H1 (cell line): ENCODE data around the gene CST11. TPM values are rescaled to one million over a fixed set of nuclear protein-coding genes. Genes with fewer than 3 reads are reported as not detected.

Source experiments
- CTCF ChIA-PET: fragments of 300-600 bp; sonication (Branson Sonifier 250); formaldehyde crosslinking; loops from one replicate; lab custom pipeline; 2021; ENCODE audit not compliant: partially characterized antibody; lab: Charles Lee
- POLR2A ChIA-PET: fragments of 300-600 bp; sonication (Branson Sonifier 250); formaldehyde crosslinking; loops from one replicate; lab custom pipeline; 2021; ENCODE audit warnings: inconsistent platforms; ENCODE audit not compliant: partially characterized antibody; lab: Charles Lee
- DNase-seq, 2 experiments: peaks; one replicate each; pipeline versions ENCODE4 v3.0.0 to v3.0.0-alpha.2; 2010 to 2022; ENCODE audit warnings: low spot score in 2 of 2, low read depth in 1 of 2, mixed read lengths in 1 of 2
- FAIRE-seq: peaks from 2 replicates; lab custom pipeline; 2011; peaks lifted over from hg19 to GRCh38; lab: Jason Lieb, UNC
- H2AFZ ChIP-seq: 2 replicates; pipeline ENCODE4 v1.8.1; 2012; ENCODE audit warnings: low read length, inconsistent platforms
- H2AK5ac ChIP-seq: 2 replicates; pipeline ENCODE4 v1.6.1; 2013; ENCODE audit warnings: low read depth, low read length
- H2BK120ac ChIP-seq: replicated peaks from 2 replicates; pipeline ENCODE3; 2013; ENCODE audit warnings: low read depth, low read length, inconsistent platforms
- H2BK12ac ChIP-seq: 2 replicates; pipeline ENCODE4 v1.6.1; 2013; ENCODE audit warnings: low read depth, low read length
- H2BK15ac ChIP-seq: 2 replicates; pipeline ENCODE4 v1.6.1; 2013; ENCODE audit warnings: low read length
- H2BK20ac ChIP-seq: 2 replicates; pipeline ENCODE4 v1.6.1; 2013; ENCODE audit warnings: low read length
- H2BK5ac ChIP-seq: 2 replicates; pipeline ENCODE4 v1.6.1; 2013; ENCODE audit warnings: low read depth, low read length
- H3K14ac ChIP-seq: 2 replicates; pipeline ENCODE4 v1.6.1; 2013; ENCODE audit warnings: inconsistent platforms; ENCODE audit not compliant: insufficient read length
- H3K18ac ChIP-seq: 2 replicates; pipeline ENCODE4 v1.6.1; 2013; ENCODE audit warnings: low read length; ENCODE audit errors: extremely low read depth
- H3K23ac ChIP-seq: 2 replicates; pipeline ENCODE4 v1.6.1; 2013; ENCODE audit warnings: inconsistent platforms; ENCODE audit not compliant: insufficient read length
- H3K23me2 ChIP-seq: 2 replicates; pipeline ENCODE4 v1.6.1; 2013; ENCODE audit warnings: low read depth, low read length
- H3K27ac ChIP-seq: 2 replicates; pipeline ENCODE4 v1.6.1; 2011; ENCODE audit warnings: low read depth, low read length, inconsistent platforms
- H3K27me3 ChIP-seq, 4 experiments: replicated peaks in 1 of 4; 1 replicate in 1 of 4; 2 replicates in 3 of 4; pipeline versions ENCODE4 v1.6.1 to v1.8.1; 2011 to 2013; ENCODE audit warnings: low read length in 3 of 4, mild to moderate bottlenecking in 3 of 4, inconsistent platforms in 2 of 4, mixed read lengths in 2 of 4, moderate library complexity in 1 of 4; ENCODE audit not compliant: control insufficient read depth in 3 of 4, insufficient read depth in 3 of 4; ENCODE audit errors: extremely low read depth in 1 of 4
- H3K36me3 ChIP-seq, 4 experiments: 2 replicates each; pipeline versions ENCODE4 v1.6.1 to v1.8.1; 2011 to 2013; ENCODE audit warnings: mild to moderate bottlenecking in 4 of 4, low read length in 3 of 4, moderate library complexity in 2 of 4, control low read depth in 1 of 4, inconsistent platforms in 1 of 4; ENCODE audit not compliant: insufficient read depth in 4 of 4, control insufficient read depth in 2 of 4
- H3K4ac ChIP-seq: replicated peaks from 2 replicates; pipeline ENCODE3; 2013; ENCODE audit warnings: low read length, low read depth, mixed read lengths, inconsistent platforms; ENCODE audit not compliant: insufficient read length
- H3K4me1 ChIP-seq, 4 experiments: replicated peaks in 1 of 4; 1 replicate in 1 of 4; 2 replicates in 3 of 4; pipeline versions ENCODE4 v1.6.1 to v1.8.1; 2011 to 2013; ENCODE audit warnings: low read length in 3 of 4, inconsistent platforms in 2 of 4, mixed read lengths in 1 of 4; ENCODE audit not compliant: insufficient read depth in 4 of 4, control insufficient read depth in 3 of 4
- H3K4me2 ChIP-seq, 2 experiments: 2 replicates each; pipeline versions ENCODE4 v1.6.1 to v1.8.1; 2011 to 2013; ENCODE audit warnings: low read depth in 2 of 2, low read length in 2 of 2, control low read depth in 1 of 2, inconsistent platforms in 1 of 2, mild to moderate bottlenecking in 1 of 2; ENCODE audit not compliant: insufficient read depth in 1 of 2
- H3K4me3 ChIP-seq, 4 experiments: fragments of 200-600, 300-600 bp in 1 of 4; sonication (generic), shearing (Covaris generic), sonication (Bioruptor Twin) in 1 of 4; 2 replicates each; pipeline versions ENCODE4 v1.5.1 to v1.8.1; 2011 to 2016; ENCODE audit warnings: low read length in 4 of 4, low read depth in 3 of 4, control low read depth in 2 of 4, inconsistent platforms in 2 of 4, mild to moderate bottlenecking in 2 of 4, mixed read lengths in 1 of 4, moderate library complexity in 1 of 4; ENCODE audit not compliant: insufficient read depth in 2 of 4; ENCODE audit errors: extremely low read depth in 1 of 4
- H3K56ac ChIP-seq: replicated peaks from 2 replicates; pipeline ENCODE3; 2013; ENCODE audit warnings: low read depth, mild to moderate bottlenecking, mixed read lengths, low read length, inconsistent platforms; ENCODE audit not compliant: insufficient read length
- H3K79me1 ChIP-seq: 2 replicates; pipeline ENCODE4 v1.6.1; 2013; ENCODE audit warnings: low read depth, low read length, control low read depth
- H3K79me2 ChIP-seq, 2 experiments: 2 replicates each; pipeline versions ENCODE4 v1.6.1 to v1.8.1; 2012 to 2013; ENCODE audit warnings: low read length in 2 of 2, mild to moderate bottlenecking in 2 of 2, inconsistent platforms in 1 of 2; ENCODE audit not compliant: insufficient read depth in 2 of 2, control insufficient read depth in 1 of 2
- H3K9ac ChIP-seq, 4 experiments: replicated peaks in 1 of 4; 1 replicate in 1 of 4; 2 replicates in 3 of 4; pipeline versions ENCODE4 v1.6.1 to v1.8.1; 2011 to 2013; ENCODE audit warnings: low read depth in 3 of 4, low read length in 3 of 4, control low read depth in 2 of 4, mild to moderate bottlenecking in 2 of 4, moderate library complexity in 2 of 4, inconsistent platforms in 1 of 4; ENCODE audit errors: extremely low read depth in 1 of 4
- H3K9me3 ChIP-seq, 2 experiments: 2 replicates each; pipeline versions ENCODE4 v1.6.1 to v1.8.1; 2012 to 2013; ENCODE audit warnings: mild to moderate bottlenecking in 2 of 2, moderate library complexity in 2 of 2, control low read depth in 1 of 2, inconsistent platforms in 1 of 2, low read depth in 1 of 2, low read length in 1 of 2, mixed read lengths in 1 of 2; ENCODE audit not compliant: insufficient read depth in 2 of 2
- H4K20me1 ChIP-seq, 2 experiments: replicated peaks in 1 of 2; 2 replicates each; pipeline versions ENCODE3 to v1.8.1; 2011 to 2013; ENCODE audit warnings: inconsistent platforms in 2 of 2, low read length in 2 of 2, mild to moderate bottlenecking in 1 of 2; ENCODE audit not compliant: insufficient read depth in 2 of 2, control insufficient read depth in 1 of 2
- H4K5ac ChIP-seq: 2 replicates; pipeline ENCODE4 v1.6.1; 2013; ENCODE audit warnings: low read length, low read depth, mixed read lengths, inconsistent platforms; ENCODE audit not compliant: insufficient read length
- H4K8ac ChIP-seq: 2 replicates; pipeline ENCODE4 v1.8.0; 2013; ENCODE audit warnings: mild to moderate bottlenecking, moderate library complexity, low read length, inconsistent platforms; ENCODE audit not compliant: insufficient read depth; ENCODE audit errors: extremely low read depth
- H4K91ac ChIP-seq: replicated peaks from 2 replicates; pipeline ENCODE3; 2013; ENCODE audit warnings: low read length, mixed read lengths, inconsistent platforms; ENCODE audit not compliant: insufficient read length
- ATF2 ChIP-seq: IDR thresholded peaks from 2 replicates; pipeline ENCODE4 v1.6.1; 2012; ENCODE audit warnings: low read length, inconsistent platforms
- CTCF ChIP-seq, 3 experiments: IDR thresholded peaks; 1 replicate in 2 of 3; 2 replicates in 1 of 3; pipeline versions ENCODE4 v1.5.1 to v1.6.1; 2011; ENCODE audit warnings: low read length in 3 of 3, mild to moderate bottlenecking in 3 of 3, inconsistent platforms in 2 of 3, low read depth in 1 of 3, moderate library complexity in 1 of 3; ENCODE audit not compliant: insufficient read depth in 1 of 3; ENCODE audit errors: control extremely low read depth in 1 of 3
- RAD21 ChIP-seq, 2 experiments: IDR thresholded peaks in 1 of 2; conservative IDR thresholded peaks in 1 of 2; 2 replicates each; pipeline ENCODE4 v1.6.1; 2011; ENCODE audit warnings: low read depth in 2 of 2, low read length in 2 of 2, improper control_type of control experiment in 1 of 2, inconsistent platforms in 1 of 2, mild to moderate bottlenecking in 1 of 2, moderate library complexity in 1 of 2
- YY1 ChIP-seq: IDR thresholded peaks from 2 replicates; pipeline ENCODE4 v1.6.1; 2011; ENCODE audit warnings: low read depth, mild to moderate bottlenecking, low read length
- WGBS, 2 experiments: shearing (Covaris generic) in 1 of 2; methylation state at CpG; one replicate each; pipeline versions ENCODE4 v1.1.6 to v1.1.7; 2013 to 2015; ENCODE audit warnings: low lambda C conversion rate in 2 of 2, mixed read lengths in 2 of 2, inconsistent platforms in 1 of 2, low coverage in 1 of 2, missing lambda C conversion rate in 1 of 2; ENCODE audit not compliant: insufficient replicate concordance in 2 of 2, insufficient coverage in 1 of 2, insufficient read length in 1 of 2; ENCODE audit errors: extremely low coverage in 1 of 2, missing lambda C conversion rate in 1 of 2; 5-methylcytosine and 5-hydroxymethylcytosine counted together
- polyA plus RNA-seq, 7 experiments: library from polyadenylated mRNA; depleted of rRNA in 3 of 7; stranded (reverse) in 5 of 7; unstranded in 2 of 7; fragments of >200 nt in 5 of 7; fragments of 200-250 nt in 2 of 7; gene quantifications; 1 replicate in 5 of 7; 2 replicates in 1 of 7; 4 replicates in 1 of 7; pipeline versions ENCODE4 v1.2.1 to v1.2.3, GENCODE V29; 2011 to 2013; ENCODE audit warnings: missing spikeins in 2 of 7, mixed read lengths in 2 of 7
- total RNA-seq: library from RNA; stranded (reverse); fragmentation: NEBNext Ultra II Directional; extraction: Animal tissue kit (Norgen Biotek cat#: 25700); gene quantifications from 2 replicates; pipeline ENCODE4 v1.2.1, GENCODE V29; 2021

CST11 gene
- total and polyA plus RNA-seq, 2 of the 8 experiments (the other 6 are each of a cell fraction or from before 2014, with no cell fraction given), result 2.0 TPM; not detected in 1

- no peak overlapping the region for H3K27ac ChIP-seq
These were observed 6.2 kb downstream of the CST11 start for GRCh38 chr20:23446505-23446904.

More at GRCh38 chr20:23446505-23446904, 6.2 kb downstream of the CST11 start:
- TF ChIP-seq ATF2, result no peak
- peak; percentile 59 to 84 for TF ChIP-seq RAD21 (IDR thresholded peaks at IDR 0.05 in 1 of 2, conservative IDR thresholded peaks at IDR 0.05 in 1 of 2; ENCODE audit: low read depth in 2 of 2, low read length in 2 of 2)
- TF ChIP-seq CTCF (IDR thresholded peaks at IDR 0.05; ENCODE audit: control extremely low read depth in 1 of 3, insufficient read depth in 1 of 3, low read depth in 1 of 3, low read length in 3 of 3), result peak; percentile 81 to 98 (median 82)
- peak; percentile 85 for TF ChIP-seq YY1
- Histone ChIP-seq H3K27me3 (no peaks in the 10 kb centered on the region), H4K8ac (no peak overlapping the region), H3K56ac (no peak overlapping the region), H3K9ac (no peak overlapping the region), H2BK120ac (no peak overlapping the region), H2BK5ac (0 out of 2 replicates have a peak overlapping the region, but pooled peaks have one; percentile 2), H2BK12ac (peak overlapping the region; percentile 13; the same call in 1 of the 2 replicates), H2AFZ (0 out of 2 replicates have a peak overlapping the region, but pooled peaks have one; percentile 86), H3K9me3 (no peaks in the 10 kb centered on the region), H4K20me1 (peaks cover 0 to 1% of the 10 kb centered on the region in 2 experiments), H2BK15ac (no peak overlapping the region; the same call in 1 of the 2 replicates), H3K79me1 (no peaks in the 10 kb centered on the region), H3K36me3 (no peaks in the 10 kb centered on the region), H2BK20ac (no peak overlapping the region), H3K18ac (no peak overlapping the region), H2AK5ac (no peak overlapping the region), H3K4me2 (no peak overlapping the region), H3K4me3 (no peak overlapping the region), H3K4ac (no peak overlapping the region), H3K79me2 (no peaks in the 10 kb centered on the region), H3K4me1 (no peaks in the 10 kb centered on the region; a peak in 1 of 7 replicates), H4K91ac (no peak overlapping the region), H3K14ac (no peak overlapping the region), H3K23ac (no peak overlapping the region), H3K23me2 (peaks cover 5% of the 10 kb centered on the region; the same call in 1 of the 2 replicates), H4K5ac (no peak overlapping the region)
- FAIRE-seq, result peak; percentile 91
- 71% methylated on average over 8 of the region's 8 CpGs; no CpG with 5 or more reads in 1 of the 2 experiments for WGBS, 2 experiments
- DNase-seq, result peak in 1 of 2 experiments; percentile 88
- ChIA-PET CTCF (interaction anchor here (0.6 to 18.9 kb wide), 24 partner anchors 8 to 430 kb away, joined by 3 to 328 read pairs (median 4); partner anchors contain the start of genes CST8 and CST9), POLR2A (no interaction called here)
